ENCODE data around the gene CHTF18.

CHTF18 gene

DNA sequence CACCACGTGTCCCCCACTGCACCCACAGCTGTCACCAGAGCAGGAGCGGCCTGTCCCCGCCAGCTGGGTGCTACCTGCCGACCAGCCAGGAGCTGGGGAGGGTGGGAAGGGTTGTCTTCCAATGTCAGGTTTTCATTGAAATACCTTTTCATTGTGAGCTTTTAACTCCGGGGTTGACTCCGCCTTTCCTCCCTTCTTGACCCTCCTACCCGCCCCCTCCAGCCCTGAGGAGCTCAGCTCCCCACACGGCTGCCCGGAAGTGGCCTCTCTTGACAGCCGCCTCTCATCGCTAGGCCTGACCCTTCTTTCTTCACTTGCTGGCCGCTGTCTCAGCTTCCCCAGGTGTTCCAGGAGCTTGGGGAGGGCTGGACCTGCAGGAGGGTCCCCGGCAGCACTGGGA is 33.3 kb downstream of the CHTF18 start:
- no peak overlapping the region for H3K4me3 ChIP-seq (replicated peaks; ENCODE audit: low read depth, low read length)
- no peaks in the 10 kb centered on the region for H3K36me3 ChIP-seq (ENCODE audit: control insufficient read depth, insufficient read depth, low read length)
- TF ChIP-seq, protein P1, sequence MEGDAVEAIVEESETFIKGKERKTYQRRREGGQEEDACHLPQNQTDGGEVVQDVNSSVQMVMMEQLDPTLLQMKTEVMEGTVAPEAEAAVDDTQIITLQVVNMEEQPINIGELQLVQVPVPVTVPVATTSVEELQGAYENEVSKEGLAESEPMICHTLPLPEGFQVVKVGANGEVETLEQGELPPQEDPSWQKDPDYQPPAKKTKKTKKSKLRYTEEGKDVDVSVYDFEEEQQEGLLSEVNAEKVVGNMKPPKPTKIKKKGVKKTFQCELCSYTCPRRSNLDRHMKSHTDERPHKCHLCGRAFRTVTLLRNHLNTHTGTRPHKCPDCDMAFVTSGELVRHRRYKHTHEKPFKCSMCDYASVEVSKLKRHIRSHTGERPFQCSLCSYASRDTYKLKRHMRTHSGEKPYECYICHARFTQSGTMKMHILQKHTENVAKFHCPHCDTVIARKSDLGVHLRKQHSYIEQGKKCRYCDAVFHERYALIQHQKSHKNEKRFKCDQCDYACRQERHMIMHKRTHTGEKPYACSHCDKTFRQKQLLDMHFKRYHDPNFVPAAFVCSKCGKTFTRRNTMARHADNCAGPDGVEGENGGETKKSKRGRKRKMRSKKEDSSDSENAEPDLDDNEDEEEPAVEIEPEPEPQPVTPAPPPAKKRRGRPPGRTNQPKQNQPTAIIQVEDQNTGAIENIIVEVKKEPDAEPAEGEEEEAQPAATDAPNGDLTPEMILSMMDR (IDR thresholded peaks at IDR 0.05; ENCODE audit: insufficient read depth, low read length, poor library complexity, severe bottlenecking) = no peak
- DNase-seq (ENCODE audit: extremely low read depth, insufficient read length) = no peak
- no peaks in the 10 kb centered on the region for H3K27me3 ChIP-seq (replicated peaks; ENCODE audit: control insufficient read depth, insufficient read depth, low read length)

DNA sequence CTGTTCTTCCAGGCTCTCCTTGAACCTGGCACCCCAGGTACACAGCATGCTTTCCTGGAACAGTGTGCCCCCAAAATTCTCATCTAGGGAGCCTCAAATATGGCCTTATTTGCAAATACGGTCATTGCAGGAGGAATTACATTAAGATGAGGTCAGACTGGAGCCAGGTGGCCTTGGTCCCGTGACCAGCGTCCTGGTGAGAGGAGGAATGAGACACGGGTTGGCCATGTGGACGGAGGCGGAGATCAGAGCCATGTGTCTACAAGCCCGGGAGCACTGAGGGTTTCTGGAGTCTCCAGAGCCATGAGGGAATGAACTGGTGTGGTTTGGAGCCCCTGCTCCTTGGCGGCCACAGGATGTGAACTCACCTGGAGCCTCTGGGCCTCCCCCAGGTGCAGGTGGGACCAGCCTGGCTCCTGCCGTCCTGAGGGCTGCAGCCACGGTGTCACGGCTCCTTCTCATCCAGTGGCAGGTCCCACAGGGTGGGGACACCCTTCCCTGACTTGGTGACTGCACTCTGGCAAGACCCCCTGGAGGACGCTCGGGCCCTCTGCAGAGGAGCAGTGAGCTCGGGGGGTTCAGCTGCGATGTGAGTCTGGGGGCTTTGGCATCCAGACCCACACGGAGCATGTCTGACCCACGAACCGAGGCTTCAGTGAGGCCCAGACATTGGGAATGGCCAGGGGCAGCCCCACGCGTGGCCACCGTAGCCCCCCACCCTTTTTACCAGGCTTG is 33.9 kb downstream of the CHTF18 start:
- TF ChIP-seq, protein P1 (IDR thresholded peaks at IDR 0.05; ENCODE audit: insufficient read depth, low read length, poor library complexity, severe bottlenecking) = no peak
- Histone ChIP-seq H3K27me3 (replicated peaks; ENCODE audit: control insufficient read depth, insufficient read depth, low read length) (no peaks in the 10 kb centered on the region), H3K4me3 (replicated peaks; ENCODE audit: low read depth, low read length) (no peak overlapping the region), H3K36me3 (ENCODE audit: control insufficient read depth, insufficient read depth, low read length) (no peaks in the 10 kb centered on the region)
- DNase-seq (ENCODE audit: extremely low read depth, insufficient read length) = no peak

DNA sequence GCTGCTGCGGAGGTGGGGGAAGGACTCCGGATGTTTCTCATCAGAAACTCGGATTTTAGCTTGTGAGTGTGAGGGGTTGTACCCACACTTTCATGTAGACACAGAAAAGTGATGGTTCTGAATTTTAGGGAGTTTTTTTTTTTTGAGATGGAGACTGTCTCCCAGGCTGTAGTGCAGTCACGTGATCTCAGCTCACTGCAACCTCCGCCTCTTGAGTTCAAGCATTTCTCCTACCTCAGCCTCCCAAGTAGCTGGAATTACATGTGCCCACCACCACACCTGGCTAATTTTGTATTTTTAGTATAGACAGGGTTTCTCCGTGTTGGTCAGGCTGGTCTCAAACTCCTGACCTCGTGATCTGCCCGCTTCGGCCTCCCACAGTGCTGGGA is 34.5 kb downstream of the CHTF18 start:
- Histone ChIP-seq H3K27me3 (replicated peaks; ENCODE audit: control insufficient read depth, insufficient read depth, low read length) (no peaks in the 10 kb centered on the region), H3K36me3 (ENCODE audit: control insufficient read depth, insufficient read depth, low read length) (no peaks in the 10 kb centered on the region), H3K4me3 (replicated peaks; ENCODE audit: low read depth, low read length) (no peak overlapping the region)
- no peak for DNase-seq (ENCODE audit: extremely low read depth, insufficient read length)
- TF ChIP-seq, protein P1 (IDR thresholded peaks at IDR 0.05; ENCODE audit: insufficient read depth, low read length, poor library complexity, severe bottlenecking) = no peak

DNA sequence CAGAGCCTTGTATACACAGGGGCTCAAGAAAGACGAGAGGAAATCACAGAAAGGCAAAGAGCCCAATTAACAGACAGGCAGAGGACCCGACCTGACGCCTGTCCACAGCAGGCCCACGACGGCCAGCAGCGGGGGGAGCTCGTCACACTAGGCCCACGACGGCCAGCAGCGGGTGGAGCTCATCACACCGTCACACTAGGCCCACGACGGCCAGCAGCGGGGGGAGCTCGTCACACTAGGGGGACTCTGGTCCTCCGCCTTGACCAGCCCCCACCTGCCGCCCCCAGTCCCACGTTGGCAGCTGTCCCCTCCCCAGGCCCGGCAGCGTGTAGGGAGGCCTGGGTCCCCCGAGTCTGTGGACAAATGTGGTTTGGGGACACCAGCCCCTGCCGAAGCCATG is 35.8 kb downstream of the CHTF18 start:
- H3K27me3 ChIP-seq (replicated peaks; ENCODE audit: control insufficient read depth, insufficient read depth, low read length) = no peaks in the 10 kb centered on the region
- DNase-seq (ENCODE audit: extremely low read depth, insufficient read length) = no peak
- no peak overlapping the region for H3K4me3 ChIP-seq (replicated peaks; ENCODE audit: low read depth, low read length)
- TF ChIP-seq, protein P1 (IDR thresholded peaks at IDR 0.05; ENCODE audit: insufficient read depth, low read length, poor library complexity, severe bottlenecking) = no peak
- H3K36me3 ChIP-seq (ENCODE audit: control insufficient read depth, insufficient read depth, low read length) = no peaks in the 10 kb centered on the region

DNA sequence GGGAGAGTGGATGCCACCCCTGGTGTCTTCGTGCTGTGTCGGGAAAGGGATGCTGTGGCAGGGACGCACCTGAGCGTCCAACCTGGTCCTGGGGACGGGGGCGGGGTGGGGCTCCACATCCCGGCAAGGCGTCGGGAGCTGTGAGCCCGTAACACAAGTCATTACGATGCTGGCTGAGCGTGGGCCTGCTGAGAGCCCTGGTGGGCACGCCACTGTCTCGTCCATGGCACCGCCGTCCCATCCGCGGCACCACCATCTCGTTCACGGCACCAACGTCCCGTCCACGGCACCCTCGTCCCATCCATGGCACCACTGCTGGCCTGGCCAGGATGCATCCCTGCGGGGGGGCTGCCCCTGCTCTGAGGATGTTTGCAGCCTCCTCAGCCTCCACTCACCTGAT is 36.2 kb downstream of the CHTF18 start:
- TF ChIP-seq, protein P1 (IDR thresholded peaks at IDR 0.05; ENCODE audit: insufficient read depth, low read length, poor library complexity, severe bottlenecking) = no peak
- no peaks in the 10 kb centered on the region for H3K27me3 ChIP-seq (replicated peaks; ENCODE audit: control insufficient read depth, insufficient read depth, low read length)
- no peak for DNase-seq (ENCODE audit: extremely low read depth, insufficient read length)
- H3K4me3 ChIP-seq (replicated peaks; ENCODE audit: low read depth, low read length) = no peak overlapping the region
- H3K36me3 ChIP-seq (ENCODE audit: control insufficient read depth, insufficient read depth, low read length) = no peaks in the 10 kb centered on the region
